GM12874 (cell line): Measurements from ENCODE around the gene KIRREL3.

Source experiments
- CTCF ChIP-seq: IDR thresholded peaks from 2 replicates; pipeline ENCODE4 v1.5.1; 2011; ENCODE audit warnings: low read depth, mild to moderate bottlenecking, control low read depth, low read length, moderate library complexity; ENCODE audit not compliant: insufficient read depth

KIRREL3 gene

GRCh38 chr11:126476266-126476924 lies 524.2 kb downstream of the KIRREL3 start:
- TF ChIP-seq CTCF: no peak

GRCh38 chr11:126475014-126475991 lies 525.3 kb downstream of the KIRREL3 start:
- TF ChIP-seq CTCF: no peak

GRCh38 chr11:126474220-126474619 lies 526.4 kb downstream of the KIRREL3 start:
- no peak for TF ChIP-seq CTCF

DNA sequence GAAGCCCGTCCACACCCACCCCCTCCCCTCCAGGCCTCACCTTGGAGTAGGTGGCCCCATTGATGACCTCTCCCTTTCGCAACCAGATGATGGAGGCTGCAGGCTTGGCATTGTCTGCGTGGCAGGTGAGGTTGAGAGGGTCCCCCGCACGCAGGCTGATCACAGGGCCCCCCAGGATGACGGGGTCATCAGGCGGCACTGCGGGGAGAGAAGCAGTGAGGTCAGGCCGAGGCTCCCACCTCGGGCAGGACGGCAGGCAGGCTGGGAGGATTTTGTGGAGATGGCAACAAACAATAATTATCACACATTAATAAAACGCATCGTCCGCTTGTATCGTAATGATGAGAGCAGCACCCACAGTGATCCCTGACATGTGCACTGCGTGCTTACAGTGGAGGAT lies 527.3 kb downstream of the KIRREL3 start:
- TF ChIP-seq CTCF: no peak

DNA sequence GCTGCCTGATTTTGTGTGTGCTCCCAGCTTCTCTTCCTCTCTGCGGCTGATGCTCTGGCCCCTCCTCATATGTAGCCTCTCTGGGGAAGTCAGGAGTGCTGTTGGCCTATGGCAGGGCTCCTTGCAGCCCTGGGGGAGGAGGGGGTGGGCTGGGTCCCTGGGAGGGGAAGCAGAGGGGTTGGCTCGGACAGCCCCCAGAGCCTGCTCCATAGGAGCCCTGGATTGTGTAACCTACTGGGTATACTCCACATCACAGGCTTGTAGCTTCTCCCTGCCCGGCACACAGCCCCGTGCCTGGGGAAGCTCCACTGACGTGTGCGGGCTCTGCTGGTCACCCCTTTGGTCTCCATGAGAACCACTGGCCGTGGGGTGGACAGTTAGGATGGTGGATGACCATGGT lies 531.3 kb downstream of the KIRREL3 start:
- TF ChIP-seq CTCF: no peak

DNA sequence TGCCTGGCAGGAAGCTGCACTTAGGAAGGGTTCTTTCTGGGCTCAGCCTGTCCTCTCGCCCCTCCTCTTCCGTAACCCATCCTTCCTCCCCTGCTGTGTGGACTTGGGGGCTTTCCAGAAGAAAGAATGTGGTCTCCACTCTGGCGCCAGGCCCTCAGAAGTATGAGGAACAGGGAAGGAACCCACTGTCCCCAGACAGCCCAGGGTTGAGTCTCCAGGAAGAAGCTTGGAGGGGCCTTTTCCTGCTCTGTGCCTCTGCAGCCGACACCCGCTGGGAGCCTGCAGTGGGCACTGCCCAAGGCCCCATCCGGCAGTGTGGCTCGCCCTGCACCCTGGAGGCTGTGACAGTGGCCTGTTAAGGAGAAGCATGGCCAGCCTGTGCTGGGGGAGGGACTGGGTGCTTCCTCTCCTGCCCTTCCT lies 532.5 kb downstream of the KIRREL3 start:
- no peak for TF ChIP-seq CTCF

GRCh38 chr11:126467471-126467870 lies 533.1 kb downstream of the KIRREL3 start:
- no peak for TF ChIP-seq CTCF
